GM21786 (cell line): Measurements from ENCODE around the gene DOC2A.

ENCODE experiments used
- ATAC-seq: cut with Tn5 transposase; IDR thresholded peaks from one replicate; pipeline ENCODE4 v1.9.1; 2021; ENCODE audit not compliant: unreplicated experiment

DOC2A gene

GRCh38 chr16:29990034-29990433 lies 20.8 kb downstream of the DOC2A start:
- no peak for ATAC-seq

DNA sequence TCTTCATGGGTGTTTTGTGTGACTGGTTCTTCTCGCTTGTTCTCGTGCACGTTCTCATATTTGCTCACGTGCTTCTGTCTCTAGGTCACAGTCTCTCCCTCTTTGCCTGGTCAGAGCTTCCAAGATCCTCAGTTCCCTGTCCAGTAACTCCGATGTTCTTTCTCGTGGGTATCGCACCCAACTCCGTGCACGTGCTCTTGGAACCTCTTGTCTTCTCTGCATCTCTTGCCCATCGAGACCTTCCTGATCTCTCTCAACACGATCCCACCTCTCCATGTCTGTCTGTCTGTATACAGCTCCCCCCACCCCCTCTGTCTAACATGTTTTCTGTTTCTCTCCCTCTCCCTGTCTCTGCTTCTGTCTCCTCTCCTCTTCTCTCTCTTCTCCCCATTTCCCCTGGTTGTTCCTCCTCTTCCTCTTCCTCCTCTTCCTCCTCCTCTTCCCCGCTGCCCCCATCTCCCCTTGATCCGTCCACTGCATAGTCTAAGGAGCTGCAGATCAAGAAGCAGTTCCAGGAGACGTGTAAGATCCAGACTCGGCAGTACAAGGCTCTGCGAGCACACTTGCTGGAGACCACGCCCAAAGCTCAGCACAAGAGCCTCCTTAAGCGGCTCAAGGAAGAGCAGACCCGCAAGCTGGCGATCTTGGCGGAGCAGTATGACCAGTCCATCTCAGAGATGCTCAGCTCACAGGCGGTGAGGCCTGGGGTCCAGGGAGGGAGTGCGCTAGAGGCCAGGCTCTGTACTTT lies 21.5 kb downstream of the DOC2A start:
- ATAC-seq, result no peak

DNA sequence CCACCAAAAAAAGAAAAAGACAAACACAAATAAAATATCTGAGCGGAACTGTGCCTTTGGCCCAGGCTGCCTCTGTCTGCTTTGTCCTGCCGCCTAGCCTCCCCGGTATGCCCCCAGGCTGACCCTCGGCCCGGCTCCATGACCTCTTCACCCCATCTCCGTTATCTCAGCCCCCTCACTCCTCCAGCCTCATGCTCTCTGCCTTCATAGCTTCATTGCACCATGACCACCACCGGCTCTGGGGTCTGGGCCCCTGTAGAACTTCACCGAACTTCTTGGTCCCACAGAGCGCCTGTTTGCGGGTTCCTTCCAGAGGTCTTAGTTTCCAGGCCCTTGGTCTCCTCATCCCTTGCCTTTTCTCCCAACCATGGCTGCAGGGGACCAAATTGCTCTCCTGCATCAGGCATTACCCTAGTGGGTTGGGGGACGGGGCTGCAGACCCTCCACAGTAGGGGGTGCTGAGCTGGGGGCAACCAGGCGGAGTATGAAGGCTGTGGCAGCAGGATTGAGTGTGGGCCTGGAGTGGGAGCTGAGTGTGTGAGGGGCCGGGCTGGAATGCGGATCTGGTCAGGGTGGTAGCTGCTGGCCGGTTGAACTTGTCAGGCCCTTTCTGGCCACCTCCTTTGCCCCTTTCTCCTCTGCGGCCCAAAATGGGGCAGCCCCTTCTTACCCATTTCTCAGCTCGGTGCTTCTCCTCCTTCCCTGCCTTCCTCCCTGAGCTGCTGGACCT lies 22.3 kb downstream of the DOC2A start:
- no peak for ATAC-seq

- ATAC-seq, result no peak
These were observed 23.3 kb downstream of the DOC2A start for GRCh38 chr16:29987371-29988085.

GRCh38 chr16:29986931-29987330 lies 23.9 kb downstream of the DOC2A start:
- no peak for ATAC-seq

- no peak for ATAC-seq
These were observed 24.6 kb downstream of the DOC2A start for GRCh38 chr16:29986231-29986630.

- no peak for ATAC-seq
These were observed 25.5 kb downstream of the DOC2A start for GRCh38 chr16:29985271-29985811.

DNA sequence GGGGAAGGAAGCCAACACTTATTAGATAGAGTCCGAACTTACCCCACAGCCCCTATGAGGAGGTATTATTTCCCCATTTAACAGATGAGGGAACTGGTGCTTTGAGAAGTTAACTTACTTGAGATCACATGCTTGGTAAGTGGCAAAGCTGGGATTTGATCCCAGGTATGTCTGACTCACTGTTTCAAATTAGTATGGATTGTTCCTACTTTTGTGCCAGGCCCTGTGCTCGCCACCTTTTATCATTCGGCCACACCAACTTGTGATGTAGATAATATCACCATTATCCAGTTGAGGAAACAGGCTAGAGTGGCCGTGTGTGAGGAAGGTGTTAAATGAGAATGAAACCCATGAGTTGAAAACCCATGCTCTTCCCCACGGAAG lies 26.1 kb downstream of the DOC2A start:
- no peak for ATAC-seq

DNA sequence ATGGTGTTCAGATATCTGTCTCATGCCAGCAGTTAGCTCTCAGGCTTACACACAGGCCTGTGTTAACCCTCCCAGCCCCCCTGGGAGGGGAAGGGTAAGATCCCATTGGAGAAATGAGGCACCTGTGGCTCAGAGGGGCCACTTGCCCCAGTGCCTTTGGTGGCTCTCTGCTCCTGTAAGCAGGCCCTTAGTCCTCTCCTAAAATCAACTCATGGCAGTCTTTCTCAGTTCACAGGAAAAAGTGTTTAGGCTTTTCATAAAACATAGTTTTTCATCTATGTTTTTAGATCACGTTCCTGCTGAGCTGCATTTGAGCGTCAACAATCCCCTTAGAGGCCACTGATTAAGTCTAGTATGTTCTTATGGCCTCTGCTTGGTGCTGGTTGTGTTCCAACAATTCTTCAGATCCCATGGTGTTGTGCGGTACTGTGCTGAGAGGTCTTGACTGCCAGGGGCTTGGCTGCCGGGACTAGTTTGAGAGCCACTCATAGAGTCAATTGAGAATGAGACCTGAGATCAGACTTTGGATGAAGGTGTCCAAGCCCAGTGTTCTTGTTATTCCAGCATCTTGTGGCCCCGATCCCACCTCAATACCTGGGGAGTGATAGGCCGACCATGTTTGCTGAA lies 26.6 kb downstream of the DOC2A start:
- no peak for ATAC-seq

GRCh38 chr16:29983420-29984136 lies 27.2 kb downstream of the DOC2A start:
- no peak for ATAC-seq

DNA sequence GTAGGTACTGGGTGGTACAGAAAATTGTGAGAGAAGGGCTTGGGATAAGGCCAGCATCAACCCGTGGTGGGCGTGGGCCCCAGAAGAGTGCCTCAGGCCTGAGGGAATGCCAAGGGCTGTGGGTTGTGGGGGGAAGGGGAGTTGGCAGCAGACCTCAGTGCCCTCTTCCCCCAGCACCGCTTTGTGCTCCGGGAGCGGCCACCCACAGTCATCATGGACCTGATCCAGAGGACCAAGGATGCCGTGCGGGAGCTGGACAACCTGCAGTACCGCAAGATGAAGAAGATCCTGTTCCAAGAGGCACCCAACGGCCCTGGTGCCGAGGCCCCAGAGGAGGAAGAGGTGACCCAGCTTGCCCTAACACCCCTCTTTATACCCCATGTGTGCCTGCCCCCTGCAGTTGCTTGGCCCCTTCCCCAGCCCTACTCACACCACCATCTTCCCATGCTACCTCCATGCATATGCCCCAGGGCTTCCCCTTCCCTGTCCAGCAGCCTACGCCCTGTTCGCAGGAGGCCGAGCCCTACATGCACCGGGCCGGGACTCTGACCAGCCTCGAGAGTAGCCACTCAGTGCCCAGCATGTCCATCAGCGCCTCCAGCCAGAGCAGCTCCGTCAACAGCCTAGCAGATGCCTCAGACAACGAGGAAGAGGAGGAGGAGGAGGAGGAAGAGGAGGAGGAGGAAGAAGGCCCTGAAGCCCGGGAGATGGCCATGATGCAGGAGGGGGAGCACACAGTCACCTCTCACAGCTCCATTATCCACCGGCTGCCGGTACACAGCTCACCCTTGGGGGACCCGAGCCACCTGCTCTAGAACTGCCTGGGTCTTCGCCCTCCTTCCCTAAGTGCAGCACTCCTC lies 28.0 kb downstream of the DOC2A start:
- ATAC-seq, result no peak

DNA sequence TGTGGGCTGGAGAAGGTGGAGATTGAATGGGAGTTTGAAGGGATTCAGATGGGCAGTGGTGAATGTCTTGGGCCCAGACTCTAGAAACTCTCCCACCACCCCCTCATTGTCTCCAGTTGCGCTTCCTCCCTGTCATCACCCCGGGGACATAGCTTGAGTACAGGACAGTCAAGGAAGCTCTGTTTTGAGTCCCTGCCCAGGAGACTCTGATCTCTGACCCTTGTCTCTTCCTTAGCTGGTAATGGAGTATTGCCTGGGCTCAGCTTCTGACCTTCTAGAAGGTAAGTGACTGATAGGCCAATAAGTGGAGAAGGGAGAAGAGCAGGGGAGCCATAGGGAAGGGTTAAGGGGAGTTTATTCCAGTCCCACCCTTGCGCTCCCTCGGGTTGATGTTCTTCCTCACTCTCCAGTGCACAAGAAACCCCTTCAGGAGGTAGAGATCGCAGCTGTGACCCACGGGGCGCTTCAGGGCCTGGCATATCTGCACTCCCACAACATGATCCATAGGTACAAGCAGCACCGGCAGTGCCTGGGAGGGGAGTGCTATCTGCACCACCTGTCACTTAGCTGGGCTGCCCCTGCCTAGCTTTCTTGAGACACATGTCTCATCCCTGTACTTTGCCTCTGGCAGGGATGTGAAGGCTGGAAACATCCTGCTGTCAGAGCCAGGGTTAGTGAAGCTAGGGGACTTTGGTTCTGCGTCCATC lies 32.1 kb downstream of the DOC2A start:
- no peak for ATAC-seq

DNA sequence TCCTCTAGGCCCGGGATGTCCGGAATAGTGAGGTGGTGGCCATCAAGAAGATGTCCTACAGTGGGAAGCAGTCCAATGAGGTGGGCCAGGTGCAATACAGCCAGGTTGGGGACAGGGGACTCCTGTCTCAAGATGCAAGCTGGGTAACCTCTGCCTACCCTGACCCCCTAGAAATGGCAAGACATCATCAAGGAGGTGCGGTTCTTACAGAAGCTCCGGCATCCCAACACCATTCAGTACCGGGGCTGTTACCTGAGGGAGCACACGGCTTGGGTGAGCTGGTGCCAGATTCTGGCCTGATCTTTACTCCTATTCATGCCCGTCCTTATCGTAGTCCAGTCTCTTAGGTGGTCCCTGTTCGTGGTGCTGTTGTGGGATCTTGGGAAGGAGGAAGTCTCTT lies 32.7 kb downstream of the DOC2A start:
- no peak for ATAC-seq

DNA sequence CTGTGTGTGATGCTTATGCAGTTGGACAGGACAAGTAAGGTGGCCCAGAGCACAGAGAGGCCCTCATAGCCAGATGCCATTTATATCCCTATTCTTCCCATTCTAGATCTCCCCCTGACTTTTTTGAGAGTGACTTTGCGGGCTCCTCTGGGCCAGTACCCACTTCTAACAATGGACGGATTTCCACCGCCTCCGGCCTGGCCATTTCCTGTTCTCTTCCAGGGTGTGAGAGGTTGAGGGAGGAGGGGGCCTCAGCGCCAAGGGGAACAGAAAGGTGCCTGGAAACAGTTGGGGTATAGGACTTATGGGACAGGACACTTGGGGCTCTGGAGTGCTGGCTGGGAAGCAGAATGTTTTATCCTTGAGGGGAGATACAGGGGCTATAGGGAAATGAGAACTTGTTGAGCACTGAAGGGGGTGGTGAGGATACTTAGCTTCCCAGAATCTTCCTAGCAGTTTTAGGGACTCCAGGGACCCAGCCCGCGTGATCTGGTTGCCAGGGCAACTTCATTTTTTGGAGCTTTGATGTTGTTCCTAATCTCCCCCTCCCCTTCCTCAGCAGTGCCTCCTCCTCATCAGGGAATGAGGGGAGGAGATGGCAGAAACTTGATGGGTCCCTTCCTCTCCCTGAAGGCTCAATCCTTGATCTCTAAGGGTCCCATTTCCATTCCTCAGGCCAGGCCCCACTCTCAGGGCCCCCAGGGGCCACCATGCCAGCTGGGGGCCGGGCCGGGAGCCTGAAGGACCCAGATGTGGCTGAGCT lies 33.6 kb downstream of the DOC2A start:
- no peak for ATAC-seq

DNA sequence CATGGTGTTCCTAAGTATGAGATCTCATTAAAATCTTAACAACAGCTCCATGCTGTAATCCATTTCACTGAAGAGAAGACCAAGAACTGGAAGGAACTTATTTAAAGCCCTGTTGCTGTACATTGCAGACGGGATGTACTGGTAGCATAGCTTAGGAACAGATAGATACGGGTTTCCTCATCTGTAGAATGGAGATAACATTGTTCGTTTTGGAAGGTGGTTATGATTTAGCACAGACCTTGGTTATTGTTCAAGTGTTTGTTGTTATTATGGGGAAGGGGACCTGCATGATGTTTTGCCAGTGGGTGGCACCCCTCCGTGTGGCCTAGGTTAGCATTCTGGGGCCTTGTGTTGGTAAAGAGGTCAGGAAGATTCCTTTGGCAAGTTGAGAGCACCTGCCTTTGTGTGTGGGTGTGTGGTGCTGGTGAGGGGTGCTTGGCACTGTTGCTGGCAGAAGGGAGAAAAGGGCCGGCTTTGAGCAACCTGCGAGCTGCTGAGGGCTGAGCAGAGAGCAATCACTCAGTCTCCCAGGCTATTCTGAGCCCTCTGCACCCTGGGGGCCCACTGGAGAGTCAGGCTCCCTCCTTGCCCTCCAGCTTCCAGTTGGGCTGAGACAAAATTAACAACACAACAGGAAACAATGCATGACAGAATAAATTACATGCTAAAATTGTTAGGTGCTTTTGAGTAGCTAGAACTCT lies 34.9 kb downstream of the DOC2A start:
- no peak for ATAC-seq

DNA sequence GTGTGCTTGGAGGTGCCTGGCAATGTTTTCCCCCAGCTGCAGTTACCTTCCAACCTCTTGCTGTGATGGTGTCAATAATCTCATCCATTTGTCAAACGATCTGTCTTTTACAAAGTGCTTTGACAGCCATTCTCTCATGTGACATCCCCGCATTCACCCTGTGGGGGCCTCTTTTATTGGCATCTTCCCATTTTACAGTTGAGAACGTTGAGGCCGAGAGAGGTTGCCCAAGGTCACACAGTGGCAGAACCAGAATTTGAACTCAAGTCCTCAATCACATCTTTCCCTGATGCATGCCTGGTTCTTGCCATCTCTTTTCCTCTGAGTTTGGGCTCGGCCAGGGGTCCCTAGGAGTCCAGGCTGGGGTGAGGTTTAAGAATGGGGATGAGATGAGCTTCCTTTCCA lies 35.7 kb downstream of the DOC2A start:
- no peak for ATAC-seq

- ATAC-seq, result no peak
These were observed 36.3 kb downstream of the DOC2A start for GRCh38 chr16:29974291-29975133.
